Endothelial cell of umbilical vein (primary cell): Measurements from ENCODE around the gene AXDND1. TPM values are rescaled to one million over a fixed set of nuclear protein-coding genes. Genes with fewer than 3 reads are reported as not detected.

ENCODE experiments used
- BruUV-seq: library from RNA; stranded (reverse); fragments of 400-500 nt; replicated peaks from 2 replicates; lab custom pipeline; 2021; lab: Mats Ljungman, UMichigan
- CTCF ChIA-PET: fragments of 300-600, 350-600 bp; sonication (Branson Sonifier 250); formaldehyde crosslinking; loops from one replicate; lab custom pipeline; 2021; ENCODE audit warnings: antibody characterized with exemption, inconsistent platforms; lab: Charles Lee
- POLR2A ChIA-PET: fragments of 300-600, 350-600 bp; sonication (Branson Sonifier 250); formaldehyde crosslinking; loops from one replicate; lab custom pipeline; 2021; ENCODE audit warnings: antibody characterized with exemption, inconsistent platforms; lab: Charles Lee
- DNase-seq: peaks from one replicate; pipeline ENCODE4 v3.0.0-alpha.2; 2011; ENCODE audit warnings: low read depth, low spot score
- FAIRE-seq: peaks from 2 replicates; lab custom pipeline; 2011; peaks lifted over from hg19 to GRCh38; lab: Jason Lieb, UNC
- H2AFZ ChIP-seq: 2 replicates; pipeline ENCODE4 v1.6.0; 2012; ENCODE audit warnings: low read depth, low read length, control low read depth, inconsistent platforms
- H3K27ac ChIP-seq: 2 replicates; pipeline ENCODE4 v1.5.1; 2011; ENCODE audit warnings: low read depth, mild to moderate bottlenecking, control low read depth, low read length, moderate library complexity; ENCODE audit not compliant: insufficient read depth
- H3K27me3 ChIP-seq, 2 experiments: 2 replicates each; pipeline versions ENCODE4 v1.6.0 to v1.6.1; 2011; ENCODE audit warnings: low read length in 2 of 2, mixed read lengths in 1 of 2; ENCODE audit not compliant: control insufficient read depth in 2 of 2, insufficient read depth in 2 of 2
- H3K36me3 ChIP-seq, 2 experiments: 2 replicates in 1 of 2; 3 replicates in 1 of 2; pipeline ENCODE4 v1.5.1; 2011; ENCODE audit warnings: low read length in 2 of 2, mild to moderate bottlenecking in 1 of 2, moderate library complexity in 1 of 2; ENCODE audit not compliant: control insufficient read depth in 2 of 2, insufficient read depth in 2 of 2; ENCODE audit errors: extremely low read depth in 1 of 2
- H3K4me1 ChIP-seq: 3 replicates; pipeline ENCODE4 v1.5.1; 2011; ENCODE audit warnings: mild to moderate bottlenecking, low read length; ENCODE audit not compliant: control insufficient read depth, insufficient read depth; ENCODE audit errors: extremely low read depth
- H3K4me2 ChIP-seq: 2 replicates; pipeline ENCODE4 v1.6.1; 2011; ENCODE audit warnings: low read length, control low read depth, mixed read lengths; ENCODE audit not compliant: insufficient read depth
- H3K4me3 ChIP-seq, 3 experiments: fragments of 200-600 bp in 1 of 3; sonication (generic), shearing (Covaris generic) in 1 of 3; replicated peaks in 1 of 3; 2 replicates each; pipeline ENCODE4 v1.5.1; 2011 to 2016; ENCODE audit warnings: control low read depth in 3 of 3, low read length in 3 of 3, mild to moderate bottlenecking in 2 of 3, inconsistent platforms in 1 of 3, low read depth in 1 of 3, moderate library complexity in 1 of 3; ENCODE audit not compliant: insufficient read depth in 1 of 3
- H3K79me2 ChIP-seq: 2 replicates; pipeline ENCODE4 v1.6.0; 2012; ENCODE audit warnings: low read length, inconsistent platforms; ENCODE audit not compliant: control insufficient read depth, insufficient read depth
- H3K9ac ChIP-seq: replicated peaks from 2 replicates; pipeline ENCODE3; 2011; ENCODE audit warnings: low read length, control low read depth; ENCODE audit not compliant: insufficient read depth; ENCODE audit errors: extremely low read depth
- H3K9me1 ChIP-seq: replicated peaks from 3 replicates; pipeline ENCODE4 v1.6.0; 2011; ENCODE audit warnings: mild to moderate bottlenecking, low read length; ENCODE audit not compliant: control insufficient read depth, insufficient read depth; ENCODE audit errors: extremely low read depth
- H3K9me3 ChIP-seq: replicated peaks from 2 replicates; pipeline ENCODE4 v1.5.1; 2012; ENCODE audit warnings: low read length, inconsistent platforms; ENCODE audit not compliant: control insufficient read depth, insufficient read depth
- H4K20me1 ChIP-seq: replicated peaks from 2 replicates; pipeline ENCODE3; 2011; ENCODE audit warnings: mild to moderate bottlenecking, low read length; ENCODE audit not compliant: control insufficient read depth, insufficient read depth; ENCODE audit errors: extremely low read depth
- FOS ChIP-seq: IDR thresholded peaks from 2 replicates; pipeline ENCODE4 v1.6.1; 2011; ENCODE audit warnings: mild to moderate bottlenecking, low read length, moderate library complexity, borderline replicate concordance; ENCODE audit not compliant: insufficient read depth
- GATA2 ChIP-seq: IDR thresholded peaks from 2 replicates; pipeline ENCODE4 v1.7.0; 2011; ENCODE audit warnings: low read depth, mild to moderate bottlenecking, moderate library complexity, mixed read lengths, low read length; ENCODE audit not compliant: insufficient read length, insufficient read depth
- JUN ChIP-seq: IDR thresholded peaks from 2 replicates; pipeline ENCODE4 v1.6.1; 2011; ENCODE audit warnings: borderline replicate concordance, low read depth; ENCODE audit not compliant: insufficient read length, insufficient read depth
- MAX ChIP-seq: IDR thresholded peaks from 2 replicates; pipeline ENCODE4 v1.6.1; 2011; ENCODE audit not compliant: insufficient read depth, insufficient read length
- POLR2A ChIP-seq: IDR thresholded peaks from 2 replicates; pipeline ENCODE4 v1.6.1; 2012; ENCODE audit warnings: low read depth, mild to moderate bottlenecking, control low read depth, low read length
- POLR2AphosphoS5 ChIP-seq: IDR thresholded peaks from 2 replicates; pipeline ENCODE4 v1.6.1; 2012; ENCODE audit warnings: low read depth, mild to moderate bottlenecking, control low read depth, low read length, moderate library complexity; ENCODE audit not compliant: insufficient read depth
- dilution Hi-C: fragments of 300-500 bp; cut with MboI; formaldehyde crosslinking; loops from one replicate; pipeline ENCODE4 v1.15.0; 2019; ENCODE audit warnings: low sequenced_read_pairs; ENCODE audit not compliant: extremely low pct_ligation_motif_present
- intact Hi-C: fragments of 100-400 bp; cut with micrococcal nuclease; formaldehyde crosslinking; loops from one replicate; pipeline ENCODE4 v1.10.0; 2022
- polyA plus RNA-seq, 4 experiments: library from polyadenylated mRNA; depleted of rRNA in 3 of 4; stranded (reverse) in 3 of 4; unstranded in 1 of 4; fragments of >200 nt; gene quantifications; 2 replicates each; pipeline versions ENCODE4 v1.2.1 to v1.2.3, GENCODE V29; 2011 to 2012; ENCODE audit warnings: missing spikeins in 1 of 4
- total RNA-seq: library from RNA; stranded (reverse); gene quantifications from 2 replicates; pipeline ENCODE4 v1.2.3, GENCODE V29; 2021
- TF ChIP-seq, protein P1 (sequence below), 2 donors: IDR thresholded peaks; 1 replicate in 1 of 2; 2 replicates in 1 of 2; pipeline ENCODE4 v1.5.1; 2011; ENCODE audit warnings: low read length in 2 of 2, mild to moderate bottlenecking in 2 of 2, moderate library complexity in 2 of 2, control low read depth in 1 of 2, inconsistent platforms in 1 of 2, low read depth in 1 of 2; ENCODE audit not compliant: insufficient read depth in 1 of 2; ENCODE audit errors: extremely low read depth in 1 of 2

Gene AXDND1
- total and polyA plus RNA-seq, 2 donors (not counting 3 experiments of a cell fraction or from before 2014, with no cell fraction given): 0.17 TPM; not detected in 1

DNA sequence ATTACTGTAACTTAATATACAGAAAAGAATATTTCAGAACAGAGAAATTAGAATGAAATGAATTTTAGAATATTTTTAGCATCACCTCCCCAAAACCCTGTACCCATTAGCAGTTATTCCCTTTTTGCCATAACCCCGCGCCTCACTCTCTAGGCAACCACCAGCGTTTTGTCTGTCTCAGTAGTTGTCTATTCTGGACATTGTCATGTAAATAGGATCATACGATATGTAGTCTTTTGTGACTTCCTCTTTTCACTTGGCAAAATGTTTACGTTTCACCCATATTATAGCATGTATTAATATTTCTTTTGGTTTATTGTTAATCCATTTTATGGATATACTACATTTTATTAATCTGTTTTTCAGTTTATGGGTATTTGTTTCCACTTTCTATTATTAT, 47.3 kb upstream of the AXDND1 start:
- H3K4me2 ChIP-seq: no peak overlapping the region
- H3K9ac ChIP-seq: no peak overlapping the region
- ChIA-PET CTCF (no interaction called here), POLR2A (no interaction called here)
- H3K79me2 ChIP-seq: peaks cover 17% of the 10 kb centered on the region
- no peak for DNase-seq
- no peaks in the 10 kb centered on the region for H4K20me1 ChIP-seq
- H3K27me3 ChIP-seq: no peaks in the 10 kb centered on the region
- BruUV-seq: no TSS peak
- H3K36me3 ChIP-seq: no peaks in the 10 kb centered on the region
- no peaks in the 10 kb centered on the region for H3K9me3 ChIP-seq
- H3K27ac ChIP-seq: no peak overlapping the region
- intact Hi-C loops: no loop called here
- H3K4me3 ChIP-seq: no peak overlapping the region
- H3K9me1 ChIP-seq: peaks cover 2% of the 10 kb centered on the region
- FAIRE-seq: no peak
- H2AFZ ChIP-seq: no peak overlapping the region
- TF ChIP-seq POLR2A (no peak), POLR2AphosphoS5 (no peak), MAX (no peak), FOS (no peak), GATA2 (no peak), JUN (no peak)
- TF ChIP-seq, protein P1, sequence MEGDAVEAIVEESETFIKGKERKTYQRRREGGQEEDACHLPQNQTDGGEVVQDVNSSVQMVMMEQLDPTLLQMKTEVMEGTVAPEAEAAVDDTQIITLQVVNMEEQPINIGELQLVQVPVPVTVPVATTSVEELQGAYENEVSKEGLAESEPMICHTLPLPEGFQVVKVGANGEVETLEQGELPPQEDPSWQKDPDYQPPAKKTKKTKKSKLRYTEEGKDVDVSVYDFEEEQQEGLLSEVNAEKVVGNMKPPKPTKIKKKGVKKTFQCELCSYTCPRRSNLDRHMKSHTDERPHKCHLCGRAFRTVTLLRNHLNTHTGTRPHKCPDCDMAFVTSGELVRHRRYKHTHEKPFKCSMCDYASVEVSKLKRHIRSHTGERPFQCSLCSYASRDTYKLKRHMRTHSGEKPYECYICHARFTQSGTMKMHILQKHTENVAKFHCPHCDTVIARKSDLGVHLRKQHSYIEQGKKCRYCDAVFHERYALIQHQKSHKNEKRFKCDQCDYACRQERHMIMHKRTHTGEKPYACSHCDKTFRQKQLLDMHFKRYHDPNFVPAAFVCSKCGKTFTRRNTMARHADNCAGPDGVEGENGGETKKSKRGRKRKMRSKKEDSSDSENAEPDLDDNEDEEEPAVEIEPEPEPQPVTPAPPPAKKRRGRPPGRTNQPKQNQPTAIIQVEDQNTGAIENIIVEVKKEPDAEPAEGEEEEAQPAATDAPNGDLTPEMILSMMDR (IDR thresholded peaks at IDR 0.05; ENCODE audit: extremely low read depth in 1 of 2, insufficient read depth in 1 of 2, low read depth in 1 of 2, low read length in 2 of 2): no peak
- H3K4me1 ChIP-seq: no peaks in the 10 kb centered on the region
- dilution Hi-C loops: no loop called here
